HFF-Myc (cell line): Measurements from ENCODE around the gene C9.

Source experiments
- DNase-seq: peaks from one replicate; pipeline ENCODE4 v3.0.0-alpha.2; 2011; ENCODE audit warnings: low read depth; ENCODE audit errors: extremely low read depth
- H3K4me3 ChIP-seq: replicated peaks from 2 replicates; pipeline ENCODE4 v1.5.1; 2011; ENCODE audit warnings: low read depth, mild to moderate bottlenecking, control low read depth, low read length
- TF ChIP-seq, protein P1 (sequence below): IDR thresholded peaks from 2 replicates; pipeline ENCODE4 v1.5.1; 2012; ENCODE audit warnings: mild to moderate bottlenecking, low read depth, low read length, control low read depth; ENCODE audit errors: missing control alignments

The C9 gene

DNA sequence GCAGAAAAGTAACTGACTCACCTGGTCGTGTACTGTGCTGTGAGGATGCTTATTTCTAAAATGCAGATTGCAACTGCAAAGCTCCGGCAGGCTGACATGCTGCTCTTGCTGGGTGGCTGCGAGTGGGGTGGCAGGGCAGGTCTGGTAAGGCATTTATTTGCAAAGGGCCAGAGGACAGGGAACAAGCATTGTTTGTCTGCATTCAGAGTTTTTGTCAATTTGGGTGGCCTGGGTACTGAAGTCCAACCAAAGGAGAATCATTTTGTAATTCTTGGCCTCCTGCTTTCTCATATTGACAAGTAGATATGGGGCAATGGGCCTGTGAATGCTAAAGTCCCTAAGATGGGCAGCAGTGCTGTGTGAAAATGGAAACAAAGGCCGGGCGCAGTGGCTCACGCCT, at the start of gene C9:
Gene C9, minus strand, starts transcription at position 129 of the 400 bp plus-strand sequence. Its CDS starts 31 bp downstream, at position 98.
- H3K4me3 ChIP-seq: no peak within 1 kb of the TSS
- TF ChIP-seq, protein P1, sequence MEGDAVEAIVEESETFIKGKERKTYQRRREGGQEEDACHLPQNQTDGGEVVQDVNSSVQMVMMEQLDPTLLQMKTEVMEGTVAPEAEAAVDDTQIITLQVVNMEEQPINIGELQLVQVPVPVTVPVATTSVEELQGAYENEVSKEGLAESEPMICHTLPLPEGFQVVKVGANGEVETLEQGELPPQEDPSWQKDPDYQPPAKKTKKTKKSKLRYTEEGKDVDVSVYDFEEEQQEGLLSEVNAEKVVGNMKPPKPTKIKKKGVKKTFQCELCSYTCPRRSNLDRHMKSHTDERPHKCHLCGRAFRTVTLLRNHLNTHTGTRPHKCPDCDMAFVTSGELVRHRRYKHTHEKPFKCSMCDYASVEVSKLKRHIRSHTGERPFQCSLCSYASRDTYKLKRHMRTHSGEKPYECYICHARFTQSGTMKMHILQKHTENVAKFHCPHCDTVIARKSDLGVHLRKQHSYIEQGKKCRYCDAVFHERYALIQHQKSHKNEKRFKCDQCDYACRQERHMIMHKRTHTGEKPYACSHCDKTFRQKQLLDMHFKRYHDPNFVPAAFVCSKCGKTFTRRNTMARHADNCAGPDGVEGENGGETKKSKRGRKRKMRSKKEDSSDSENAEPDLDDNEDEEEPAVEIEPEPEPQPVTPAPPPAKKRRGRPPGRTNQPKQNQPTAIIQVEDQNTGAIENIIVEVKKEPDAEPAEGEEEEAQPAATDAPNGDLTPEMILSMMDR: no peak
- no peak for DNase-seq

DNA sequence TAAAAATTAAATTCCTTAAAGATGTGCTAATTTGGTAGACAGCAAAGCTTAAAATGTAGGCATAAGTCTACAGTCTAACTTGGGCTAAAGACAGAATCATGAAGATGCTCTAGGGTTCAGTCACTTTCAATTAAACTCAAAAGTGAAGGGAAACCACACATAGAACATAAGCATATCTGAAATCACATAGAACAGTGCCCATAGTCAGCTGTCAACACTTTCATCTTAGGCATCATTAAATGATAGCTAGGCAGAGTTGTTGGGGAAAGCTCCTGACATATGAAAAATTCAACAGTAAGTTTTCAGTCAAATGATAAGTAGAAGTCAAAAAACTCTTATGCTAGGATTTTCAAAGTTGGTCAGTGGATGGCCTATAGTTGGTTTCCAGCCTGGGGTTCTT, 49.5 kb upstream of the C9 start:
- H3K4me3 ChIP-seq: no peak overlapping the region
- no peak for DNase-seq
- TF ChIP-seq, protein P1: no peak

DNA sequence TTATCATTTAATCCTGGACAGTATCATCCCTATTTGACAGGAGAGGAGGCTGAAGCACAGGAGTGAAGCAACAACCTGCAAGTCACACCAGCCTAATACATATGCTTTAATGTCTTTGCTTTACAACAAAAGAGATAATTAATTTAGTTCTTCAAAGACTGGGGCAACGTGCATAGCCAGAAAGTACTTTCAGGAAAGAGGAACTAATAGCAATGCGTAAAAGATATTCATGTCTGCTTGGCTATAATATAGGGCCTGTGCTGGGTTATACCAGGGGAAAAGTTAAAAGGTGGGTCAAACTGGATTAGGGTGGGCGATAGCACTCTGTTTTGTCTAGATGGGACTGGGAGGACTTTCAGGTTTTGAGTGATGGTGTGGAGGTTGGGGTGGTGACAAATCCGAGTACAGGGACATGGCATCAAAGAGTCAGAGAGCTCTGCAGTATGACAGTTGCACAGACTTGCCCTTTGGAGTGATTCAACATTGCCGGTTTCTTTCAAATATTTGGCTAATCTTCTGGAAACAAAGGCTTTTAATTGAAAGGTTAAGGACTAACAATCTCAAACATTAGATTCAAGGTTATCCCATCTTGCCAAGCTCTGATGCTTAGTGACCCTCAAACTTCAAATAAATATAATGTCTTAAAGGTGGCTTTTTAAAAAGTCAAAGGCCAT, 48.6 kb upstream of the C9 start:
- DNase-seq: no peak
- TF ChIP-seq, protein P1: no peak
- no peak overlapping the region for H3K4me3 ChIP-seq

DNA sequence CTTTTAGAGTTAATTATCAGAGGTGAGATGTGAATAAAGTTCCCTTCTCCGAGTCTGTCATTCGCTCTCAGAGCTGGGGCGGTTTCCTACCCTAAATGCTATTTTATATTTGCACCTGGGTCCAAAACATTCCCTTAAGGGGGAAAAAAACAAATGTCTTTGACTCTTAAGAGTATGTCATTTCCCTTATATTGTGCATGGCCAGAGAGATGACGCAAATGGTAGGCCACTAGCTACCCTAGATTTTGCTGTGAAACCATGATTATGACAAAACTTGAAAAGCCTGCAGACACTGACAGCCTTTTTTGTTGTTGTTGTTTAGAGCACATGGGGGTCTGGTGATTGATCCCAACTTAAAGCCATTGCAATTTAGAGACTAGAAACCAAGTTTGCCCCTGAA, 47.7 kb upstream of the C9 start:
- H3K4me3 ChIP-seq: no peak overlapping the region
- no peak for DNase-seq
- TF ChIP-seq, protein P1: no peak

DNA sequence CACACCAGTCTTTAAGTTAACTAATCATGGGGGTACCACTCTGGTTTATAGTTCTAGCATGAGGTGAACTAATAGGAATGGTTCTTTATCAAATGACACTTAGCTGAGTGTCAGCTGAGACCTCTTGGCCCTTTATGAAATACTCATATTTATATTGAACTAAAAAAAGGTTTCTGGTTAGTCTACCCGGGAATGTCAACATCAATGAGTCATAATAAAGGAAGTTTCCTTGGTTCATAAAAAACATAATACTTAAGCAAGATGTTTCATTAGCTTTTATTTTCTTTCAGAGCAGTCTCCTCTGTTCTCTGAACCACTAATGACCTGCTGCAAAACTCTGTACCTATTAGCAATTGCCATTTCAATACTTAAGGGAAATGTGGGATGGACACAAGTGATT, 46.8 kb upstream of the C9 start:
- no peak overlapping the region for H3K4me3 ChIP-seq
- TF ChIP-seq, protein P1: no peak
- DNase-seq: no peak

DNA sequence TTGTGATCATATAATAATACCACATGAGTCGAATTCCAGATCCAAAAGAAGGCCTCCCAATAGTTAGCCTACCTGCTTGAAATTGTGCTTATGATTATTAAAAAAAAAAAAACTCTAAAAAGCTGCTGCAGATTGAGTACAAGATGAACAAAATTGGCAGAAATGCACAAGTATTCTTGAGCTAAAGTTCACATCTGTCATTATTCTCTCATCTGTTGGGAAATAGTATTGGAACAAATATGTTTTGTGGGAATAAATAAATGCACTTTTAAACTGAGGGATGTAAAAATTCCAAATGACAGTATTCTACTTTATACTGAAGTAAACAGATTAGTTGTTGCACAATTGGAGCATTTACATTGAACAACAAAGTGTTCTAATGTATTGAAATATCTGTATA, 44.7 kb upstream of the C9 start:
- H3K4me3 ChIP-seq: no peak overlapping the region
- TF ChIP-seq, protein P1: no peak
- no peak for DNase-seq
